Measurements from ENCODE around the gene XRN1. TPM values are rescaled to one million over a fixed set of nuclear protein-coding genes. Genes with fewer than 3 reads are reported as not detected.

Gene XRN1
- total RNA-seq, 1 experiment from 2014 or later: 26.7 TPM

GRCh38 chr3:142467768-142468167 is 19.9 kb upstream of the XRN1 start:
- ChIA-PET POLR2A (ENCODE audit: low non-redundant PET) (interaction anchor here (0.6 kb wide), 1 partner anchor 779 kb away, joined by 10 read pairs; no protein-coding TSS in a partner anchor), CTCF (no interaction called here)
- TF ChIP-seq EZH2 (IDR thresholded peaks at IDR 0.05; ENCODE audit: borderline replicate concordance, low read depth, low read length, poor library complexity, severe bottlenecking) (no peak), CTCF (conservative IDR thresholded peaks at IDR 0.05; ENCODE audit: low read depth, low read length) (no peak)
- Histone ChIP-seq H3K27me3 (replicated peaks; ENCODE audit: insufficient read depth, low read depth, low read length, poor library complexity) (no peaks in the 10 kb centered on the region), H3K36me3 (ENCODE audit: insufficient read depth, low read length, poor library complexity, severe bottlenecking) (peaks cover 4% of the 10 kb centered on the region), H3K4me1 (ENCODE audit: insufficient read depth, low read length, poor library complexity, severe bottlenecking) (no peaks in the 10 kb centered on the region), H3K9me3 (ENCODE audit: low read depth, low read length, poor library complexity, severe bottlenecking) (no peaks in the 10 kb centered on the region), H3K27ac (ENCODE audit: low read depth, low read length, poor library complexity, severe bottlenecking) (no peak overlapping the region), H3K4me3 (ENCODE audit: low read depth, low read length, poor library complexity, severe bottlenecking) (no peak overlapping the region)
- BruUV-seq (replicated peaks): no TSS peak
- DNase-seq (ENCODE audit: low spot score): no peak
- intact Hi-C loops (cut with micrococcal nuclease; ENCODE audit: unreplicated experiment): no loop called here

GRCh38 chr3:142460689-142461088 is 12.9 kb upstream of the XRN1 start:
- BruUV-seq (replicated peaks): no TSS peak
- Histone ChIP-seq H3K4me3 (ENCODE audit: low read depth, low read length, poor library complexity, severe bottlenecking) (no peak overlapping the region), H3K9me3 (ENCODE audit: low read depth, low read length, poor library complexity, severe bottlenecking) (no peaks in the 10 kb centered on the region), H3K27me3 (replicated peaks; ENCODE audit: insufficient read depth, low read depth, low read length, poor library complexity) (no peaks in the 10 kb centered on the region), H3K36me3 (ENCODE audit: insufficient read depth, low read length, poor library complexity, severe bottlenecking) (peaks cover 4% of the 10 kb centered on the region), H3K4me1 (ENCODE audit: insufficient read depth, low read length, poor library complexity, severe bottlenecking) (no peaks in the 10 kb centered on the region), H3K27ac (ENCODE audit: low read depth, low read length, poor library complexity, severe bottlenecking) (no peak overlapping the region)
- POLR2A ChIA-PET (ENCODE audit: low non-redundant PET): no interaction called here
- no peak for DNase-seq (ENCODE audit: low spot score)
- CTCF ChIA-PET: no interaction called here
- intact Hi-C loops (cut with micrococcal nuclease; ENCODE audit: unreplicated experiment): no loop called here
- TF ChIP-seq EZH2 (IDR thresholded peaks at IDR 0.05; ENCODE audit: borderline replicate concordance, low read depth, low read length, poor library complexity, severe bottlenecking): no peak
- no peak for TF ChIP-seq CTCF (conservative IDR thresholded peaks at IDR 0.05; ENCODE audit: low read depth, low read length)

GRCh38 chr3:142459929-142460328 is 12.1 kb upstream of the XRN1 start:
- Histone ChIP-seq H3K36me3 (ENCODE audit: insufficient read depth, low read length, poor library complexity, severe bottlenecking) (peaks cover 4% of the 10 kb centered on the region), H3K27ac (ENCODE audit: low read depth, low read length, poor library complexity, severe bottlenecking) (no peak overlapping the region), H3K27me3 (replicated peaks; ENCODE audit: insufficient read depth, low read depth, low read length, poor library complexity) (no peaks in the 10 kb centered on the region), H3K9me3 (ENCODE audit: low read depth, low read length, poor library complexity, severe bottlenecking) (no peaks in the 10 kb centered on the region), H3K4me3 (ENCODE audit: low read depth, low read length, poor library complexity, severe bottlenecking) (no peak overlapping the region), H3K4me1 (ENCODE audit: insufficient read depth, low read length, poor library complexity, severe bottlenecking) (no peaks in the 10 kb centered on the region)
- no peak for DNase-seq (ENCODE audit: low spot score)
- intact Hi-C loops (cut with micrococcal nuclease; ENCODE audit: unreplicated experiment): no loop called here
- ChIA-PET POLR2A (ENCODE audit: low non-redundant PET) (no interaction called here), CTCF (no interaction called here)
- BruUV-seq (replicated peaks): no TSS peak
- no peak for TF ChIP-seq CTCF (conservative IDR thresholded peaks at IDR 0.05; ENCODE audit: low read depth, low read length)
- no peak for TF ChIP-seq EZH2 (IDR thresholded peaks at IDR 0.05; ENCODE audit: borderline replicate concordance, low read depth, low read length, poor library complexity, severe bottlenecking)
